Neuronal stem cell (in vitro differentiated cells): ENCODE results near the gene ZMIZ2.

ENCODE experiments used
- DNase-seq: peaks from one replicate; pipeline ENCODE4 v3.0.0-alpha.2; 2013; ENCODE audit warnings: low spot score
- H2AFZ ChIP-seq: one replicate; pipeline ENCODE4 v1.6.1; 2013; ENCODE audit warnings: mild to moderate bottlenecking, low read length, inconsistent platforms
- H2AK5ac ChIP-seq: 2 replicates; pipeline ENCODE4 v1.6.1; 2013; ENCODE audit warnings: low read depth, mild to moderate bottlenecking, inconsistent platforms, low read length, moderate library complexity, mixed read lengths
- H2BK120ac ChIP-seq: 2 replicates; pipeline ENCODE4 v1.6.1; 2013; ENCODE audit warnings: low read depth, mild to moderate bottlenecking, inconsistent platforms, low read length, moderate library complexity, mixed read lengths
- H2BK12ac ChIP-seq: one replicate; pipeline ENCODE4 v1.6.1; 2013; ENCODE audit warnings: low read length, inconsistent platforms
- H2BK15ac ChIP-seq: 2 replicates; pipeline ENCODE4 v1.6.1; 2013; ENCODE audit warnings: mild to moderate bottlenecking, low read length, inconsistent platforms, mixed read lengths
- H2BK5ac ChIP-seq: one replicate; pipeline ENCODE4 v1.6.1; 2013; ENCODE audit warnings: inconsistent platforms, mild to moderate bottlenecking, low read length, moderate library complexity
- H3K14ac ChIP-seq: one replicate; pipeline ENCODE4 v1.6.1; 2013; ENCODE audit warnings: low read length, inconsistent platforms
- H3K18ac ChIP-seq: 2 replicates; pipeline ENCODE4 v1.6.1; 2013; ENCODE audit warnings: low read length, inconsistent platforms
- H3K23ac ChIP-seq: 2 replicates; pipeline ENCODE4 v1.6.1; 2013; ENCODE audit warnings: low read depth, mild to moderate bottlenecking, mixed read lengths, low read length, inconsistent platforms; ENCODE audit not compliant: poor library complexity
- H3K27ac ChIP-seq: replicated peaks from 3 replicates; pipeline ENCODE4 v1.5.1; 2013; ENCODE audit warnings: low read length, inconsistent platforms
- H3K27me3 ChIP-seq, 3 experiments: 2 replicates each; pipeline ENCODE4 v1.6.1; 2013; ENCODE audit warnings: low read length in 3 of 3, mild to moderate bottlenecking in 2 of 3, inconsistent platforms in 1 of 3, low read depth in 1 of 3, mixed read lengths in 1 of 3, moderate library complexity in 1 of 3; ENCODE audit not compliant: control insufficient read depth in 3 of 3, insufficient read depth in 3 of 3
- H3K36me3 ChIP-seq, 2 donors: replicated peaks in 1 of 2; 2 replicates each; pipeline ENCODE4 v1.6.1; 2013; ENCODE audit warnings: low read length in 2 of 2; ENCODE audit not compliant: control insufficient read depth in 2 of 2, insufficient read depth in 2 of 2
- H3K4ac ChIP-seq: 2 replicates; pipeline ENCODE4 v1.6.1; 2013; ENCODE audit warnings: inconsistent platforms, mild to moderate bottlenecking, low read length, moderate library complexity
- H3K4me1 ChIP-seq, 2 donors: 1 replicate in 1 of 2; 2 replicates in 1 of 2; pipeline ENCODE4 v1.6.1; 2013; ENCODE audit warnings: low read length in 2 of 2, low read depth in 1 of 2; ENCODE audit not compliant: control insufficient read depth in 2 of 2, insufficient read depth in 1 of 2
- H3K4me2 ChIP-seq: one replicate; pipeline ENCODE4 v1.6.1; 2013; ENCODE audit warnings: mild to moderate bottlenecking, low read length, inconsistent platforms; ENCODE audit not compliant: insufficient read depth, poor library complexity, severe bottlenecking
- H3K4me3 ChIP-seq, 2 donors: 2 replicates each; pipeline ENCODE4 v1.5.1; 2013; ENCODE audit warnings: low read length in 2 of 2, mild to moderate bottlenecking in 2 of 2, inconsistent platforms in 1 of 2, moderate library complexity in 1 of 2
- H3K79me1 ChIP-seq: one replicate; pipeline ENCODE4 v1.6.1; 2013; ENCODE audit warnings: low read depth, mild to moderate bottlenecking, inconsistent platforms, low read length, moderate library complexity
- H3K9ac ChIP-seq: one replicate; pipeline ENCODE4 v1.6.1; 2013; ENCODE audit warnings: mild to moderate bottlenecking, low read depth, low read length, inconsistent platforms; ENCODE audit not compliant: poor library complexity
- H3K9me3 ChIP-seq, 2 donors: replicated peaks in 1 of 2; 2 replicates each; pipeline versions ENCODE3 to v1.6.1; 2013; ENCODE audit warnings: low read length in 2 of 2, mild to moderate bottlenecking in 2 of 2, inconsistent platforms in 1 of 2, low read depth in 1 of 2, mixed read lengths in 1 of 2, moderate library complexity in 1 of 2; ENCODE audit not compliant: control insufficient read depth in 2 of 2, insufficient read depth in 1 of 2
- H4K8ac ChIP-seq: one replicate; pipeline ENCODE4 v1.6.1; 2013; ENCODE audit warnings: low read depth, mild to moderate bottlenecking, inconsistent platforms, low read length, moderate library complexity
- H4K91ac ChIP-seq: one replicate; pipeline ENCODE4 v1.6.1; 2013; ENCODE audit warnings: low read length, low read depth, mild to moderate bottlenecking, inconsistent platforms; ENCODE audit not compliant: poor library complexity
- WGBS, 2 donors: extraction: QIAGEN DNeasy Blood & Tissue Kit; methylation state at CpG; one replicate each; pipeline ENCODE4 v1.1.7; 2013; ENCODE audit warnings: missing lambda C conversion rate in 2 of 2, mixed read lengths in 1 of 2; ENCODE audit not compliant: insufficient read length in 2 of 2, insufficient replicate concordance in 1 of 2; ENCODE audit errors: extremely low coverage in 2 of 2; 5-methylcytosine and 5-hydroxymethylcytosine counted together

The ZMIZ2 gene

GRCh38 chr7:44798649-44799305 lies 50.1 kb downstream of the ZMIZ2 start:
- Histone ChIP-seq H3K14ac (no peak overlapping the region), H3K9ac (no peak overlapping the region), H3K36me3 (peaks cover 33 to 61% of the 10 kb centered on the region in 2 donors), H3K4ac (no peak overlapping the region), H3K4me1 (peaks cover 6 to 7% of the 10 kb centered on the region in 2 donors), H3K79me1 (peaks cover 4% of the 10 kb centered on the region), H3K4me2 (peak overlapping the region; percentile 44), H3K27ac (no peak overlapping the region), H3K23ac (no peak overlapping the region), H3K27me3 (no peaks in the 10 kb centered on the region), H4K91ac (no peak overlapping the region), H2AK5ac (no peak overlapping the region), H2BK12ac (no peak overlapping the region), H3K9me3 (peaks cover 0 to 1% of the 10 kb centered on the region in 2 donors), H2BK120ac (no peak overlapping the region), H2BK5ac (no peak overlapping the region), H3K4me3 (peak overlapping the region in 1 of 2 donors; percentile 80), H2AFZ (no peak overlapping the region), H3K18ac (no peak overlapping the region), H4K8ac (no peak overlapping the region), H2BK15ac (no peak overlapping the region)
- WGBS, 2 donors: no CpG with 5 or more reads among the region's 2 CpGs
- no peak for DNase-seq

- no peak overlapping the region for H3K14ac ChIP-seq
- H3K4me2 ChIP-seq: no peak overlapping the region
- DNase-seq: no peak
- H3K36me3 ChIP-seq: peaks cover 37 to 71% of the 10 kb centered on the region in 2 donors
- no peak overlapping the region for H2BK15ac ChIP-seq
- no peak overlapping the region for H2BK12ac ChIP-seq
- H3K23ac ChIP-seq: no peak overlapping the region
- no CpG with 5 or more reads among the region's 4 CpGs for WGBS, 2 donors
- no peak overlapping the region for H3K4me3 ChIP-seq
- peaks cover 4% of the 10 kb centered on the region for H3K79me1 ChIP-seq
- no peak overlapping the region for H3K9ac ChIP-seq
- no peak overlapping the region for H4K8ac ChIP-seq
- H4K91ac ChIP-seq: no peak overlapping the region
- H3K18ac ChIP-seq: no peak overlapping the region
- H2BK5ac ChIP-seq: no peak overlapping the region
- H2AFZ ChIP-seq: no peak overlapping the region
- H2AK5ac ChIP-seq: no peak overlapping the region
- H3K27ac ChIP-seq: no peak overlapping the region
- H2BK120ac ChIP-seq: no peak overlapping the region
- H3K4me1 ChIP-seq: peaks cover 6 to 7% of the 10 kb centered on the region in 2 donors
- H3K27me3 ChIP-seq: no peaks in the 10 kb centered on the region
- peaks cover 0 to 1% of the 10 kb centered on the region in 2 donors for H3K9me3 ChIP-seq
- no peak overlapping the region for H3K4ac ChIP-seq
These were observed 51.3 kb downstream of the ZMIZ2 start for GRCh38 chr7:44799939-44800338.

GRCh38 chr7:44801890-44802289 lies 53.2 kb downstream of the ZMIZ2 start:
- peaks cover 4% of the 10 kb centered on the region for H3K79me1 ChIP-seq
- no peak overlapping the region for H3K27ac ChIP-seq
- no peak overlapping the region for H3K9ac ChIP-seq
- no peak overlapping the region for H4K91ac ChIP-seq
- H2BK15ac ChIP-seq: no peak overlapping the region
- H3K23ac ChIP-seq: no peak overlapping the region
- peaks cover 6 to 7% of the 10 kb centered on the region in 2 donors for H3K4me1 ChIP-seq
- H2BK12ac ChIP-seq: no peak overlapping the region
- H3K4me3 ChIP-seq: no peak overlapping the region
- H3K27me3 ChIP-seq: no peaks in the 10 kb centered on the region
- no peak overlapping the region for H3K4me2 ChIP-seq
- H2AFZ ChIP-seq: no peak overlapping the region
- no peak overlapping the region for H3K18ac ChIP-seq
- no peak overlapping the region for H2AK5ac ChIP-seq
- H3K36me3 ChIP-seq: peaks cover 37 to 74% of the 10 kb centered on the region in 2 donors
- no peak overlapping the region for H3K4ac ChIP-seq
- DNase-seq: no peak
- no peak overlapping the region for H2BK120ac ChIP-seq
- no peak overlapping the region for H4K8ac ChIP-seq
- WGBS, 2 donors: no CpG with 5 or more reads among the region's 5 CpGs
- no peak overlapping the region for H3K14ac ChIP-seq
- no peak overlapping the region for H2BK5ac ChIP-seq
- H3K9me3 ChIP-seq: no peaks in the 10 kb centered on the region

GRCh38 chr7:44802418-44803025 lies 53.9 kb downstream of the ZMIZ2 start:
- Histone ChIP-seq H3K9ac (no peak overlapping the region), H3K4ac (no peak overlapping the region), H2BK5ac (no peak overlapping the region), H2BK12ac (no peak overlapping the region), H3K4me3 (no peak overlapping the region), H2BK15ac (no peak overlapping the region), H4K8ac (no peak overlapping the region), H3K18ac (no peak overlapping the region), H3K27me3 (no peaks in the 10 kb centered on the region), H3K36me3 (peaks cover 37 to 73% of the 10 kb centered on the region in 2 donors), H3K4me1 (peaks cover 6 to 7% of the 10 kb centered on the region in 2 donors), H3K79me1 (peaks cover 4% of the 10 kb centered on the region), H3K14ac (no peak overlapping the region), H2AFZ (no peak overlapping the region), H2AK5ac (no peak overlapping the region), H3K23ac (no peak overlapping the region), H3K27ac (no peak overlapping the region), H2BK120ac (no peak overlapping the region), H3K4me2 (no peak overlapping the region), H4K91ac (no peak overlapping the region), H3K9me3 (no peaks in the 10 kb centered on the region)
- WGBS, 2 donors: no CpG with 5 or more reads among the region's 5 CpGs
- no peak for DNase-seq
